SK-N-SH (cell line): ENCODE results near the gene FRRS1. TPM values are rescaled to one million over a fixed set of nuclear protein-coding genes. Genes with fewer than 3 reads are reported as not detected.

ENCODE experiments used
- CTCF ChIA-PET: fragments of 300-600, 350-600 bp; formaldehyde crosslinking; extraction: SDS; loops from one replicate; lab custom pipeline; 2021; lab: Yijun Ruan, JAX
- POLR2A ChIA-PET: fragments of 350-600 bp; sonication (Branson Sonifier 250); formaldehyde crosslinking; extraction: SDS; loops from one replicate; lab custom pipeline; 2020; ENCODE audit warnings: antibody characterized with exemption, inconsistent platforms; lab: Yijun Ruan, JAX
- DNase-seq: peaks from one replicate; pipeline ENCODE4 v3.0.0; 2012
- H2AFZ ChIP-seq: fragments of 200-600 bp; sonication (generic); 2 replicates; pipeline ENCODE4 v1.8.1; 2016; ENCODE audit warnings: antibody characterized with exemption, mild to moderate bottlenecking, low read depth
- H3F3A ChIP-seq: fragments of 200-600 bp; sonication (generic); replicated peaks from 2 replicates; pipeline ENCODE3; 2016; ENCODE audit warnings: antibody characterized with exemption, mild to moderate bottlenecking; ENCODE audit not compliant: insufficient read depth
- H3K27ac ChIP-seq, 2 experiments: fragments of 200-500 bp in 1 of 2; fragments of 200-600 bp in 1 of 2; sonication (Bioruptor generic) in 1 of 2; sonication (generic), shearing (Covaris generic) in 1 of 2; 2 replicates each; pipeline versions ENCODE4 v1.5.1 to v1.6.1; 2014 to 2016; ENCODE audit warnings: low read depth in 2 of 2, inconsistent platforms in 1 of 2, low read length in 1 of 2, mild to moderate bottlenecking in 1 of 2, mixed read lengths in 1 of 2
- H3K27me3 ChIP-seq: fragments of 200-600 bp; sonication (generic), shearing (Covaris generic); 2 replicates; pipeline ENCODE4 v1.6.1; 2016; ENCODE audit warnings: mixed run types; ENCODE audit not compliant: insufficient read depth
- H3K36me3 ChIP-seq, 2 experiments: fragments of 200-500 bp in 1 of 2; fragments of 200-600 bp in 1 of 2; sonication (Bioruptor generic) in 1 of 2; sonication (generic) in 1 of 2; replicated peaks in 1 of 2; 2 replicates each; pipeline versions ENCODE3 to v1.5.1; 2014 to 2016; ENCODE audit warnings: low read length in 1 of 2, mild to moderate bottlenecking in 1 of 2; ENCODE audit not compliant: insufficient read depth in 2 of 2, control insufficient read depth in 1 of 2
- H3K4me1 ChIP-seq, 2 experiments: fragments of 200-500 bp in 1 of 2; fragments of 200-600 bp in 1 of 2; sonication (Bioruptor generic) in 1 of 2; sonication (generic), shearing (Covaris generic) in 1 of 2; 2 replicates each; pipeline versions ENCODE4 v1.5.1 to v1.6.1; 2014 to 2016; ENCODE audit warnings: low read depth in 1 of 2, low read length in 1 of 2, mixed run types in 1 of 2; ENCODE audit not compliant: insufficient read depth in 2 of 2, control insufficient read depth in 1 of 2
- H3K4me2 ChIP-seq: fragments of 200-600 bp; sonication (generic), shearing (Covaris generic); 2 replicates; pipeline ENCODE4 v1.6.1; 2017; ENCODE audit warnings: mixed run types
- H3K4me3 ChIP-seq, 2 experiments: fragments of 200-500 bp in 1 of 2; fragments of 200-600 bp in 1 of 2; sonication (Bioruptor generic) in 1 of 2; sonication (generic), shearing (Covaris generic) in 1 of 2; 2 replicates each; pipeline versions ENCODE4 v1.5.1 to v1.8.1; 2014 to 2016; ENCODE audit warnings: low read depth in 2 of 2, inconsistent platforms in 1 of 2, low read length in 1 of 2, mild to moderate bottlenecking in 1 of 2, mixed read lengths in 1 of 2, moderate library complexity in 1 of 2
- H3K79me2 ChIP-seq: fragments of 200-600 bp; sonication (generic); 2 replicates; pipeline ENCODE4 v1.8.1; 2017; ENCODE audit warnings: mild to moderate bottlenecking; ENCODE audit not compliant: insufficient read depth
- H3K9ac ChIP-seq: fragments of 200-600 bp; sonication (generic); 2 replicates; pipeline ENCODE4 v1.6.1; 2017; ENCODE audit warnings: mixed run types
- H3K9me2 ChIP-seq: fragments of 200-600 bp; sonication (generic); 2 replicates; pipeline ENCODE4 v1.6.1; 2017; ENCODE audit warnings: mixed run types
- H3K9me3 ChIP-seq: fragments of 200-600 bp; sonication (generic); 2 replicates; pipeline ENCODE4 v1.6.1; 2017; ENCODE audit warnings: mixed run types, mild to moderate bottlenecking, moderate library complexity
- H4K20me1 ChIP-seq: fragments of 200-600 bp; sonication (generic); 2 replicates; pipeline ENCODE4 v1.6.1; 2017; ENCODE audit warnings: mild to moderate bottlenecking, mixed run types; ENCODE audit not compliant: insufficient read depth
- CHD2 ChIP-seq: fragments of 150-350 bp; IDR thresholded peaks from 2 replicates; pipeline ENCODE4 v1.6.1; 2018; ENCODE audit warnings: low read length; ENCODE audit not compliant: partially characterized antibody
- EP300 ChIP-seq, 2 experiments: IDR thresholded peaks; 2 replicates each; pipeline versions ENCODE4 v1.4.0 to v1.6.1; 2012; ENCODE audit warnings: borderline replicate concordance in 1 of 2, low read depth in 1 of 2, low read length in 1 of 2
- EZH2phosphoT487 ChIP-seq: fragments of 200-600 bp; sonication (generic); IDR thresholded peaks from 2 replicates; pipeline ENCODE4 v1.6.1; 2017; ENCODE audit warnings: low read depth, mixed run types, mild to moderate bottlenecking, antibody characterized with exemption, moderate library complexity, borderline replicate concordance
- GATA2 ChIP-seq: sonication (generic); formaldehyde crosslinking; IDR thresholded peaks from 2 replicates; pipeline ENCODE4 v1.5.0; 2020; ENCODE audit warnings: mild to moderate bottlenecking, missing genetic modification reagents
- JUND ChIP-seq: IDR thresholded peaks from 2 replicates; pipeline ENCODE4 v1.4.0; 2012
- MXI1 ChIP-seq: IDR thresholded peaks from 2 replicates; pipeline ENCODE4 v1.6.1; 2012; ENCODE audit warnings: mild to moderate bottlenecking, low read depth, low read length, improper control_type of control experiment
- NFIC ChIP-seq: IDR thresholded peaks from 2 replicates; pipeline ENCODE4 v1.4.0; 2012; ENCODE audit warnings: borderline replicate concordance
- NRF1 ChIP-seq: IDR thresholded peaks from 2 replicates; pipeline ENCODE4 v1.6.1; 2012; ENCODE audit warnings: low read depth, mild to moderate bottlenecking, low read length
- RAD21 ChIP-seq: IDR thresholded peaks from 2 replicates; pipeline ENCODE4 v1.6.1; 2012; ENCODE audit warnings: mild to moderate bottlenecking, low read length
- RCOR1 ChIP-seq: fragments of 150-350 bp; IDR thresholded peaks from 2 replicates; pipeline ENCODE4 v1.6.1; 2017; ENCODE audit warnings: antibody characterized with exemption, low read length
- RXRA ChIP-seq: IDR thresholded peaks from 2 replicates; pipeline ENCODE4 v1.4.0; 2012; ENCODE audit warnings: low read depth, mild to moderate bottlenecking, borderline replicate concordance
- SIN3A ChIP-seq: IDR thresholded peaks from 2 replicates; pipeline ENCODE4 v1.6.1; 2012; ENCODE audit warnings: low read depth, mild to moderate bottlenecking, low read length, moderate library complexity, borderline replicate concordance
- TAF1 ChIP-seq: IDR thresholded peaks from 2 replicates; pipeline ENCODE4 v1.6.1; 2012; ENCODE audit warnings: low read depth, mild to moderate bottlenecking, low read length, moderate library complexity, borderline replicate concordance
- YY1 ChIP-seq: IDR thresholded peaks from 2 replicates; pipeline ENCODE4 v1.4.0; 2012; ENCODE audit warnings: low read depth, mild to moderate bottlenecking
- WGBS: methylation state at CpG from one replicate; pipeline ENCODE4 v1.1.6; 2017; ENCODE audit warnings: low lambda C conversion rate; 5-methylcytosine and 5-hydroxymethylcytosine counted together
- polyA plus RNA-seq, 3 experiments: library from polyadenylated mRNA; depleted of rRNA; stranded (reverse); fragments of >200 nt; gene quantifications; 2 replicates each; pipeline ENCODE4 v1.2.3, GENCODE V29; 2012
- TF ChIP-seq, protein P1 (sequence below): IDR thresholded peaks from 2 replicates; pipeline ENCODE4 v1.6.1; 2012; ENCODE audit warnings: mild to moderate bottlenecking, low read depth, low read length, moderate library complexity
- TF ChIP-seq, protein P2 (sequence below): IDR thresholded peaks from 2 replicates; pipeline ENCODE4 v1.4.0; 2012; ENCODE audit warnings: low read depth, borderline replicate concordance
- TF ChIP-seq, protein P3 (sequence below): IDR thresholded peaks from 2 replicates; pipeline ENCODE4 v1.4.0; 2012; ENCODE audit warnings: low read depth
- TF ChIP-seq, protein P4 (sequence below): fragments of 150-350 bp; IDR thresholded peaks from 2 replicates; pipeline ENCODE4 v1.6.1; 2017; ENCODE audit warnings: antibody characterized with exemption, low read length, low read depth, borderline replicate concordance

The FRRS1 gene
- polyA plus RNA-seq, 1 of the 3 experiments (the other 2 are of a cell fraction): 1.9 TPM

DNA sequence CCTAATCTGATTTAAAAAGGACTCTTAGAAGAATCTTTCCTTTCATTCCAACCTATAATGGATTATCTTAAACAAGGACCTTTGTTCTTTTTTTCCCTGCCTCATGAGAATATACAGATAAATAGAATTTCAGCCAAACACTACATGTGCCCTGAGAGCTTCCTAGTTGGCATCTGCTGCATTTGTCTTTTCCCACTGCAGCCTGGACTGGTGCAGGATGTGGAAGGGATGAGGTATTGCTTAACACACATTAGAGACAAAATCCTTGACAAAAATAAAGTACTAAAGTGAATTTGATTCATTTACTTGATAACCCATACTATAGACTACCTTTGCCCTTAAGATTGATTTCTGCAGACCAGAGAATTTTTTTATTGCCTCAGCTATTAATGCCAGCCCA lies 61.0 kb downstream of the FRRS1 start:
- no peaks in the 10 kb centered on the region for H3K9me3 ChIP-seq
- H3K27me3 ChIP-seq: no peaks in the 10 kb centered on the region
- H3K4me1 ChIP-seq: no peaks in the 10 kb centered on the region; a peak in 3 of 4 replicates
- H4K20me1 ChIP-seq: no peaks in the 10 kb centered on the region
- no peaks in the 10 kb centered on the region for H3K9me2 ChIP-seq
- TF ChIP-seq RXRA (no peak), YY1 (no peak), TAF1 (no peak), RAD21 (no peak), NRF1 (no peak), EP300 (IDR thresholded peaks at IDR 0.05; ENCODE audit: borderline replicate concordance in 1 of 2, low read depth in 1 of 2, low read length in 1 of 2) (no peak), RCOR1 (no peak), MXI1 (no peak), JUND (no peak), CHD2 (no peak), EZH2phosphoT487 (no peak), GATA2 (no peak)
- TF ChIP-seq, protein P1, sequence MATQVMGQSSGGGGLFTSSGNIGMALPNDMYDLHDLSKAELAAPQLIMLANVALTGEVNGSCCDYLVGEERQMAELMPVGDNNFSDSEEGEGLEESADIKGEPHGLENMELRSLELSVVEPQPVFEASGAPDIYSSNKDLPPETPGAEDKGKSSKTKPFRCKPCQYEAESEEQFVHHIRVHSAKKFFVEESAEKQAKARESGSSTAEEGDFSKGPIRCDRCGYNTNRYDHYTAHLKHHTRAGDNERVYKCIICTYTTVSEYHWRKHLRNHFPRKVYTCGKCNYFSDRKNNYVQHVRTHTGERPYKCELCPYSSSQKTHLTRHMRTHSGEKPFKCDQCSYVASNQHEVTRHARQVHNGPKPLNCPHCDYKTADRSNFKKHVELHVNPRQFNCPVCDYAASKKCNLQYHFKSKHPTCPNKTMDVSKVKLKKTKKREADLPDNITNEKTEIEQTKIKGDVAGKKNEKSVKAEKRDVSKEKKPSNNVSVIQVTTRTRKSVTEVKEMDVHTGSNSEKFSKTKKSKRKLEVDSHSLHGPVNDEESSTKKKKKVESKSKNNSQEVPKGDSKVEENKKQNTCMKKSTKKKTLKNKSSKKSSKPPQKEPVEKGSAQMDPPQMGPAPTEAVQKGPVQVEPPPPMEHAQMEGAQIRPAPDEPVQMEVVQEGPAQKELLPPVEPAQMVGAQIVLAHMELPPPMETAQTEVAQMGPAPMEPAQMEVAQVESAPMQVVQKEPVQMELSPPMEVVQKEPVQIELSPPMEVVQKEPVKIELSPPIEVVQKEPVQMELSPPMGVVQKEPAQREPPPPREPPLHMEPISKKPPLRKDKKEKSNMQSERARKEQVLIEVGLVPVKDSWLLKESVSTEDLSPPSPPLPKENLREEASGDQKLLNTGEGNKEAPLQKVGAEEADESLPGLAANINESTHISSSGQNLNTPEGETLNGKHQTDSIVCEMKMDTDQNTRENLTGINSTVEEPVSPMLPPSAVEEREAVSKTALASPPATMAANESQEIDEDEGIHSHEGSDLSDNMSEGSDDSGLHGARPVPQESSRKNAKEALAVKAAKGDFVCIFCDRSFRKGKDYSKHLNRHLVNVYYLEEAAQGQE: no peak
- TF ChIP-seq, protein P2, sequence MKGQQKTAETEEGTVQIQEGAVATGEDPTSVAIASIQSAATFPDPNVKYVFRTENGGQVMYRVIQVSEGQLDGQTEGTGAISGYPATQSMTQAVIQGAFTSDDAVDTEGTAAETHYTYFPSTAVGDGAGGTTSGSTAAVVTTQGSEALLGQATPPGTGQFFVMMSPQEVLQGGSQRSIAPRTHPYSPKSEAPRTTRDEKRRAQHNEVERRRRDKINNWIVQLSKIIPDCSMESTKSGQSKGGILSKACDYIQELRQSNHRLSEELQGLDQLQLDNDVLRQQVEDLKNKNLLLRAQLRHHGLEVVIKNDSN: no peak
- peak overlapping the region in 1 of 2 experiments; percentile 12; a peak in 1 of 4 replicates for H3K27ac ChIP-seq
- H3K9ac ChIP-seq: no peak overlapping the region
- ChIA-PET CTCF (interaction anchor here (0.7 to 2.2 kb wide), 2 partner anchors 529 to 956 kb away, joined by 3 to 8 read pairs; no protein-coding TSS in a partner anchor), POLR2A (no interaction called here)
- H3K79me2 ChIP-seq: no peaks in the 10 kb centered on the region
- H3K4me3 ChIP-seq: no peak overlapping the region
- no peak overlapping the region for H3K4me2 ChIP-seq
- peaks cover 3% of the 10 kb centered on the region for H3F3A ChIP-seq
- peak overlapping the region; percentile 22; the same call in 1 of the 2 replicates for H2AFZ ChIP-seq
- no peaks in the 10 kb centered on the region for H3K36me3 ChIP-seq
- DNase-seq: no peak

DNA sequence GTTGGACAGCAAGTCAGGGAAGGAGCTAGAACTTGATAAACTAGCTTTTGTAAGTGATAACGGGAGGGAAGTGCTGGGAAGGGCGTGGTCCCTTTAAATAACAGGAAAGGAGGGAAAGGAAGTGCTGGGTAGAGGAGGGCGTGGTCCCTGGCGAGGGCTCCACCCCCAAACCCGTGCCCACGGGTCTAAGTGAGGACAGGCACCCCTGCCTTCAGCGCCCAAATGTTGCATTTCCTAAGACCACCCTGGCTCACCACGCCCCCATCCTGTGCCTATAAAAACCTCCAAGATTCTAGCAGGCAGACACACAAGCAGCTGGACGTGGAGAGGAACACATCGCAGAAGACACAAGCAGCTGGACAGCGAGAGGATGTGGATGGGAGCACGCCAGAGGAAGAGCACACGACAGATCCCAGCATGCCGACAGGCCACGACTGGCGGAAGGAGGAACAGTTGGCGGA lies 62.0 kb downstream of the FRRS1 start:
- H3K9ac ChIP-seq: no peak overlapping the region
- H3K27ac ChIP-seq: no peak overlapping the region
- no peak overlapping the region for H3K4me2 ChIP-seq
- no peak for DNase-seq
- H3K36me3 ChIP-seq: no peaks in the 10 kb centered on the region
- no peak overlapping the region for H2AFZ ChIP-seq
- no peaks in the 10 kb centered on the region for H3K79me2 ChIP-seq
- POLR2A ChIA-PET: no interaction called here
- CTCF ChIA-PET: interaction anchor here (1.1 to 2.2 kb wide), 2 partner anchors 15 to 955 kb away, joined by 3 to 8 read pairs; no protein-coding TSS in a partner anchor
- H3F3A ChIP-seq: peaks cover 3% of the 10 kb centered on the region
- WGBS: 90% methylated on average over 13 of the region's 17 CpGs
- H3K9me2 ChIP-seq: no peaks in the 10 kb centered on the region
- H3K9me3 ChIP-seq: no peaks in the 10 kb centered on the region
- no peaks in the 10 kb centered on the region for H4K20me1 ChIP-seq
- no peak overlapping the region for H3K4me3 ChIP-seq
- no peaks in the 10 kb centered on the region; a peak in 3 of 4 replicates for H3K4me1 ChIP-seq
- no peaks in the 10 kb centered on the region for H3K27me3 ChIP-seq
- TF ChIP-seq RCOR1: no peak
- TF ChIP-seq, protein P3, sequence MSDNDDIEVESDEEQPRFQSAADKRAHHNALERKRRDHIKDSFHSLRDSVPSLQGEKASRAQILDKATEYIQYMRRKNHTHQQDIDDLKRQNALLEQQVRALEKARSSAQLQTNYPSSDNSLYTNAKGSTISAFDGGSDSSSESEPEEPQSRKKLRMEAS: no peak
- no peak for TF ChIP-seq SIN3A
- TF ChIP-seq NRF1: no peak
- TF ChIP-seq, protein P4, sequence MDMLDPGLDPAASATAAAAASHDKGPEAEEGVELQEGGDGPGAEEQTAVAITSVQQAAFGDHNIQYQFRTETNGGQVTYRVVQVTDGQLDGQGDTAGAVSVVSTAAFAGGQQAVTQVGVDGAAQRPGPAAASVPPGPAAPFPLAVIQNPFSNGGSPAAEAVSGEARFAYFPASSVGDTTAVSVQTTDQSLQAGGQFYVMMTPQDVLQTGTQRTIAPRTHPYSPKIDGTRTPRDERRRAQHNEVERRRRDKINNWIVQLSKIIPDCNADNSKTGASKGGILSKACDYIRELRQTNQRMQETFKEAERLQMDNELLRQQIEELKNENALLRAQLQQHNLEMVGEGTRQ: no peak
- TF ChIP-seq, protein P1: no peak
- no peak for TF ChIP-seq NFIC
- no peak for TF ChIP-seq TAF1
